OCI-LY7 (cell line): ENCODE results near the gene BACH2.

Experiments used
- CTCF ChIP-seq: fragments of 200-600 bp; sonication (generic); conservative IDR thresholded peaks from 2 replicates; pipeline ENCODE4 v1.5.1; 2014; ENCODE audit warnings: mild to moderate bottlenecking, antibody characterized with exemption, low read length, moderate library complexity, mixed read lengths
- EZH2phosphoT487 ChIP-seq: fragments of 200-600 bp; sonication (generic); IDR thresholded peaks from 2 replicates; pipeline ENCODE4 v1.6.1; 2018; ENCODE audit warnings: low read depth, borderline replicate concordance, mild to moderate bottlenecking, mixed run types, antibody characterized with exemption, low read length, moderate library complexity, mixed read lengths

- no peak for TF ChIP-seq CTCF
- TF ChIP-seq EZH2phosphoT487 = no peak
These were observed 291.4 kb downstream of the BACH2 start for GRCh38 chr6:90005048-90005827.
